ENCODE data around the gene DNAH8.
"Not testable (repeated sequence)": the region's sequence is repeated elsewhere in the genome, so short reads cannot be mapped to it uniquely, and the experiment has no call there.

The DNAH8 gene

DNA sequence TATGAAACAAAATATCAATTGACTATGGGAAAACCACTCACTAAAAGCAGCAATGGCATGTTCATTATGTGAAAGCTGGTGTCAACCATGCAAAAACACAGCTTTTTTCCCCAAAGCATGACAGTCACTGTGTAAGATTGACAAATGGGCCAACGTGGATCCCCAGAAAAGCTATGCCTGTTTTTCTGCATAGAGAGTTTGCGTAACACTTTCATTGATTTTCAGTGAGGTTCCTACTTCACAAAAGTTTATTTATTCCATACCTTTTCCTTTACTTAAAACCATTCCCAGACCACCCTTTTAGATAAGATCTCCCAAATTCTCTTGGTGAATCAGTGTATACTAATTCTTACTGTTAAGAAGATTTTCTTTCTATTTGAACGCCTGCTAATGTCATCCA lies 195.1 kb downstream of the DNAH8 start:
- H3K36me3 ChIP-seq (ENCODE audit: control insufficient read depth, low read length), result no peaks in the 10 kb centered on the region
- no peaks in the 10 kb centered on the region for H4K20me1 ChIP-seq (ENCODE audit: control insufficient read depth, insufficient read depth, low read depth, low read length)
- no peaks in the 10 kb centered on the region for H3K9me3 ChIP-seq (ENCODE audit: control insufficient read depth, insufficient read depth, low read length)
- H3K27ac ChIP-seq (ENCODE audit: low read depth, low read length), result no peak overlapping the region
- TF ChIP-seq EZH2phosphoT487 (IDR thresholded peaks at IDR 0.05; ENCODE audit: borderline replicate concordance, low read length), result no peak
- TF ChIP-seq, protein P1, sequence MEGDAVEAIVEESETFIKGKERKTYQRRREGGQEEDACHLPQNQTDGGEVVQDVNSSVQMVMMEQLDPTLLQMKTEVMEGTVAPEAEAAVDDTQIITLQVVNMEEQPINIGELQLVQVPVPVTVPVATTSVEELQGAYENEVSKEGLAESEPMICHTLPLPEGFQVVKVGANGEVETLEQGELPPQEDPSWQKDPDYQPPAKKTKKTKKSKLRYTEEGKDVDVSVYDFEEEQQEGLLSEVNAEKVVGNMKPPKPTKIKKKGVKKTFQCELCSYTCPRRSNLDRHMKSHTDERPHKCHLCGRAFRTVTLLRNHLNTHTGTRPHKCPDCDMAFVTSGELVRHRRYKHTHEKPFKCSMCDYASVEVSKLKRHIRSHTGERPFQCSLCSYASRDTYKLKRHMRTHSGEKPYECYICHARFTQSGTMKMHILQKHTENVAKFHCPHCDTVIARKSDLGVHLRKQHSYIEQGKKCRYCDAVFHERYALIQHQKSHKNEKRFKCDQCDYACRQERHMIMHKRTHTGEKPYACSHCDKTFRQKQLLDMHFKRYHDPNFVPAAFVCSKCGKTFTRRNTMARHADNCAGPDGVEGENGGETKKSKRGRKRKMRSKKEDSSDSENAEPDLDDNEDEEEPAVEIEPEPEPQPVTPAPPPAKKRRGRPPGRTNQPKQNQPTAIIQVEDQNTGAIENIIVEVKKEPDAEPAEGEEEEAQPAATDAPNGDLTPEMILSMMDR (IDR thresholded peaks at IDR 0.05; ENCODE audit: low read depth, low read length, poor library complexity, severe bottlenecking), result no peak
- no peaks in the 10 kb centered on the region for H3K79me2 ChIP-seq (ENCODE audit: control insufficient read depth, low read length)
- H3F3A ChIP-seq (ENCODE audit: control insufficient read depth, insufficient read depth), result no peaks in the 10 kb centered on the region
- no peaks in the 10 kb centered on the region for H3K4me1 ChIP-seq (ENCODE audit: control insufficient read depth, low read length)
- 0 out of 2 replicates have a peak, but pooled peaks cover 6% of the 10 kb centered on the region for H3K27me3 ChIP-seq (ENCODE audit: control insufficient read depth, low read length)
- H3K4me3 ChIP-seq (ENCODE audit: low read length), result no peak overlapping the region
- H3K4me2 ChIP-seq (ENCODE audit: low read length), result no peak overlapping the region
- H3K9me2 ChIP-seq (replicated peaks; ENCODE audit: control insufficient read depth, low read length), result no peaks in the 10 kb centered on the region

GRCh38 chr6:38912378-38912777 lies 197.3 kb downstream of the DNAH8 start:
- Histone ChIP-seq H3K4me1 (ENCODE audit: control insufficient read depth, low read length) (no peaks in the 10 kb centered on the region), H3F3A (ENCODE audit: control insufficient read depth, insufficient read depth) (no peaks in the 10 kb centered on the region), H3K9me3 (ENCODE audit: control insufficient read depth, insufficient read depth, low read length) (no peaks in the 10 kb centered on the region), H3K9me2 (replicated peaks; ENCODE audit: control insufficient read depth, low read length) (no peaks in the 10 kb centered on the region), H3K36me3 (ENCODE audit: control insufficient read depth, low read length) (no peaks in the 10 kb centered on the region), H3K4me3 (ENCODE audit: low read length) (no peak overlapping the region), H3K79me2 (ENCODE audit: control insufficient read depth, low read length) (no peaks in the 10 kb centered on the region), H3K27me3 (ENCODE audit: control insufficient read depth, low read length) (peaks cover 6% of the 10 kb centered on the region; the same call in 1 of the 2 replicates), H3K27ac (ENCODE audit: low read depth, low read length) (no peak overlapping the region), H3K4me2 (ENCODE audit: low read length) (no peak overlapping the region), H4K20me1 (ENCODE audit: control insufficient read depth, insufficient read depth, low read depth, low read length) (no peaks in the 10 kb centered on the region)
- TF ChIP-seq, protein P1 (IDR thresholded peaks at IDR 0.05; ENCODE audit: low read depth, low read length, poor library complexity, severe bottlenecking), result no peak
- TF ChIP-seq EZH2phosphoT487 (IDR thresholded peaks at IDR 0.05; ENCODE audit: borderline replicate concordance, low read length), result no peak

GRCh38 chr6:38915205-38915925 lies 200.3 kb downstream of the DNAH8 start:
- Histone ChIP-seq H3K27ac (ENCODE audit: low read depth, low read length) (no peak overlapping the region), H3K4me2 (ENCODE audit: low read length) (no peak overlapping the region), H3K27me3 (ENCODE audit: control insufficient read depth, low read length) (no peaks in the 10 kb centered on the region; the same call in 1 of the 2 replicates), H3F3A (ENCODE audit: control insufficient read depth, insufficient read depth) (no peaks in the 10 kb centered on the region), H3K79me2 (ENCODE audit: control insufficient read depth, low read length) (no peaks in the 10 kb centered on the region), H3K4me3 (ENCODE audit: low read length) (no peak overlapping the region), H4K20me1 (ENCODE audit: control insufficient read depth, insufficient read depth, low read depth, low read length) (no peaks in the 10 kb centered on the region), H3K9me2 (replicated peaks; ENCODE audit: control insufficient read depth, low read length) (no peaks in the 10 kb centered on the region), H3K9me3 (ENCODE audit: control insufficient read depth, insufficient read depth, low read length) (no peaks in the 10 kb centered on the region), H3K4me1 (ENCODE audit: control insufficient read depth, low read length) (no peaks in the 10 kb centered on the region), H3K36me3 (ENCODE audit: control insufficient read depth, low read length) (no peaks in the 10 kb centered on the region)
- TF ChIP-seq EZH2phosphoT487 (IDR thresholded peaks at IDR 0.05; ENCODE audit: borderline replicate concordance, low read length), result no peak
- TF ChIP-seq, protein P1 (IDR thresholded peaks at IDR 0.05; ENCODE audit: low read depth, low read length, poor library complexity, severe bottlenecking), result no peak

GRCh38 chr6:38921540-38921939 lies 206.4 kb downstream of the DNAH8 start:
- not testable (repeated sequence) for H3K4me3 ChIP-seq (ENCODE audit: low read length); H3K9me3 ChIP-seq (ENCODE audit: control insufficient read depth, insufficient read depth, low read length); H3K9me2 ChIP-seq (replicated peaks; ENCODE audit: control insufficient read depth, low read length); H4K20me1 ChIP-seq (ENCODE audit: control insufficient read depth, insufficient read depth, low read depth, low read length); H3K4me1 ChIP-seq (ENCODE audit: control insufficient read depth, low read length); H3K79me2 ChIP-seq (ENCODE audit: control insufficient read depth, low read length); H3F3A ChIP-seq (ENCODE audit: control insufficient read depth, insufficient read depth); H3K27ac ChIP-seq (ENCODE audit: low read depth, low read length); H3K4me2 ChIP-seq (ENCODE audit: low read length); H3K27me3 ChIP-seq (ENCODE audit: control insufficient read depth, low read length); H3K36me3 ChIP-seq (ENCODE audit: control insufficient read depth, low read length)
